Endothelial cell of umbilical vein (primary cell): ENCODE data around the gene C17orf78.
"Not testable (repeated sequence)": the region's sequence is repeated elsewhere in the genome, so short reads cannot be mapped to it uniquely, and the experiment has no call there.

ENCODE experiments used
- POLR2A ChIP-seq: IDR thresholded peaks from 2 replicates; pipeline ENCODE4 v1.6.1; 2012; ENCODE audit warnings: low read depth, mild to moderate bottlenecking, control low read depth, low read length
- TF ChIP-seq, protein P1 (sequence below), 2 donors: IDR thresholded peaks; 1 replicate in 1 of 2; 2 replicates in 1 of 2; pipeline ENCODE4 v1.5.1; 2011; ENCODE audit warnings: low read length in 2 of 2, mild to moderate bottlenecking in 2 of 2, moderate library complexity in 2 of 2, control low read depth in 1 of 2, inconsistent platforms in 1 of 2, low read depth in 1 of 2; ENCODE audit not compliant: insufficient read depth in 1 of 2; ENCODE audit errors: extremely low read depth in 1 of 2

DNA sequence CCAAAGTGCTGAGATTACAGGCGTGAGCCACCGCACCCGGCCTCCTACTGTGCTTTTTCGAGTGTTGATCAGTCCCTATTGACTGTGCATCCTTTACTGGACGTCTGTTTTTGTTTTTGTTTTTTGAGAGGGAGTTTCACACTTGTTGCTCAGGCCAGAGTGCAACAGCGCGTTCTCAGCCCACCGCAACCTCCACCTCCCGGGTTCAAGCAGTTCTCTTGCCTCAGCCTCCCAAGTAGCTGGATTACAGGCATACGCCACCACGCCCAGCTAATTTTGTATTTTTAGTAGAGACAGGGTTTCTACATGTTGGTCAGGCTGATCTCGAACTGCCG, 32.3 kb downstream of the C17orf78 start:
- TF ChIP-seq POLR2A: not testable (repeated sequence)
- TF ChIP-seq, protein P1, sequence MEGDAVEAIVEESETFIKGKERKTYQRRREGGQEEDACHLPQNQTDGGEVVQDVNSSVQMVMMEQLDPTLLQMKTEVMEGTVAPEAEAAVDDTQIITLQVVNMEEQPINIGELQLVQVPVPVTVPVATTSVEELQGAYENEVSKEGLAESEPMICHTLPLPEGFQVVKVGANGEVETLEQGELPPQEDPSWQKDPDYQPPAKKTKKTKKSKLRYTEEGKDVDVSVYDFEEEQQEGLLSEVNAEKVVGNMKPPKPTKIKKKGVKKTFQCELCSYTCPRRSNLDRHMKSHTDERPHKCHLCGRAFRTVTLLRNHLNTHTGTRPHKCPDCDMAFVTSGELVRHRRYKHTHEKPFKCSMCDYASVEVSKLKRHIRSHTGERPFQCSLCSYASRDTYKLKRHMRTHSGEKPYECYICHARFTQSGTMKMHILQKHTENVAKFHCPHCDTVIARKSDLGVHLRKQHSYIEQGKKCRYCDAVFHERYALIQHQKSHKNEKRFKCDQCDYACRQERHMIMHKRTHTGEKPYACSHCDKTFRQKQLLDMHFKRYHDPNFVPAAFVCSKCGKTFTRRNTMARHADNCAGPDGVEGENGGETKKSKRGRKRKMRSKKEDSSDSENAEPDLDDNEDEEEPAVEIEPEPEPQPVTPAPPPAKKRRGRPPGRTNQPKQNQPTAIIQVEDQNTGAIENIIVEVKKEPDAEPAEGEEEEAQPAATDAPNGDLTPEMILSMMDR (IDR thresholded peaks at IDR 0.05; ENCODE audit: extremely low read depth in 1 of 2, insufficient read depth in 1 of 2, low read depth in 1 of 2, low read length in 2 of 2): not testable (repeated sequence)
